HG03097 (cell line): ENCODE results near the gene SLC41A2.

Experiments used
- ATAC-seq: cut with Tn5 transposase; IDR thresholded peaks from one replicate; pipeline ENCODE4 v1.9.1; 2021; ENCODE audit not compliant: unreplicated experiment, low FRiP score

The SLC41A2 gene

GRCh38 chr12:104933128-104933527 lies 25.0 kb downstream of the SLC41A2 start:
- no peak for ATAC-seq

- peak; percentile 64 for ATAC-seq
Measured at GRCh38 chr12:104930388-104931326, 27.4 kb downstream of the SLC41A2 start.

GRCh38 chr12:104929977-104930376 lies 28.1 kb downstream of the SLC41A2 start:
- peak; percentile 18 for ATAC-seq

GRCh38 chr12:104929368-104929767 lies 28.7 kb downstream of the SLC41A2 start:
- no peak for ATAC-seq

- no peak for ATAC-seq
Measured at GRCh38 chr12:104928036-104928745, 29.9 kb downstream of the SLC41A2 start.

- no peak for ATAC-seq
Measured at GRCh38 chr12:104925501-104925900, 32.6 kb downstream of the SLC41A2 start.

GRCh38 chr12:104921340-104921739 lies 36.8 kb downstream of the SLC41A2 start:
- no peak for ATAC-seq

- ATAC-seq: no peak
Measured at GRCh38 chr12:104911942-104912341, 46.1 kb downstream of the SLC41A2 start.

GRCh38 chr12:104910196-104910840 lies 47.8 kb downstream of the SLC41A2 start:
- ATAC-seq: no peak

GRCh38 chr12:104909761-104910160 lies 48.3 kb downstream of the SLC41A2 start:
- no peak for ATAC-seq
